Measurements from ENCODE around the gene BRIP1.
"Not testable (repeated sequence)": the region's sequence is repeated elsewhere in the genome, so short reads cannot be mapped to it uniquely, and the experiment has no call there.

The BRIP1 gene

GRCh38 chr17:61795546-61795945, 67.8 kb downstream of the BRIP1 start:
- DNase-seq: no peak

GRCh38 chr17:61794792-61795191, 68.5 kb downstream of the BRIP1 start:
- no peak for DNase-seq

- DNase-seq: no peak
Observed at GRCh38 chr17:61794242-61794641, 69.1 kb downstream of the BRIP1 start.

GRCh38 chr17:61793565-61793964, 69.8 kb downstream of the BRIP1 start:
- DNase-seq: no peak

- DNase-seq: no peak
Observed at GRCh38 chr17:61789872-61790271, 73.5 kb downstream of the BRIP1 start.

GRCh38 chr17:61786088-61786487, 77.2 kb downstream of the BRIP1 start:
- DNase-seq: peak; percentile 37

- no peak for DNase-seq
Observed at GRCh38 chr17:61784510-61784909, 78.8 kb downstream of the BRIP1 start.

DNA sequence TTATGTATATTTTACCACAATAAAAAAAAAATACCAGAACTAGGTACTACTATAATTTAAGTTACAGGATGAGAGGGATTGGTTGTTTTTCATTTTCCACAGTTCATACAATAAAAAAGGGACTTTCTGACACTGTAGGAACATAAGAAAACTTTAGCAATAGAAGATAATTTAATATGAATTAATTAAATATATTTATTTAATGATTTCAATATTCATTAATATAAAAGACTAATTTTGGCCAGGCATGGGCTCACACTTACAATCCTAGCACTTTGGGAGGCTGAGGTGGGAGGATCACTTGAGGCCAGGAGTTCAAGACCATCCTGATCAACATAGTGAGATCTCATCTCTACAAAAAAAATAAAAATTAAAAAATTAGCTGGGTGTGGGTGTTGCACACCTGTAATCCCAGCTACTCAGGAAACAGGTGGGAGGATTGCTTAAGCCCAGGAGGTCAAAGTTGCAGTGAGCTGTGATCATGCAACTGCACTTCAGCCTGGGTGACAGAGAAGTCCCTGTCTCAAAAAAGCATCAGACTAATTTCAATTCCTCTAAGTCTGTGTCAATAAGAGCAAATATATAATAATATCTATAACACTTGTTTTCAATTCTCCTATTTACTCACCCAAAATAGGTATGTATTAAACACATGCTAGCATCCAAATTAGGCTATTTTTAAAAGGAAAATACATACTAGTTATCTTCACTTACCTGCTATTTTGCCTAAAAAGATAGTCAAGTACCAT, 79.6 kb downstream of the BRIP1 start:
- DNase-seq: no peak

GRCh38 chr17:61783120-61783519, 80.2 kb downstream of the BRIP1 start:
- DNase-seq: no peak

- DNase-seq: no peak
Observed at GRCh38 chr17:61782683-61783082, 80.6 kb downstream of the BRIP1 start.

GRCh38 chr17:61775364-61775763, 88.0 kb downstream of the BRIP1 start:
- no peak for DNase-seq

- no peak for DNase-seq
Observed at GRCh38 chr17:61774724-61775123, 88.6 kb downstream of the BRIP1 start.

DNA sequence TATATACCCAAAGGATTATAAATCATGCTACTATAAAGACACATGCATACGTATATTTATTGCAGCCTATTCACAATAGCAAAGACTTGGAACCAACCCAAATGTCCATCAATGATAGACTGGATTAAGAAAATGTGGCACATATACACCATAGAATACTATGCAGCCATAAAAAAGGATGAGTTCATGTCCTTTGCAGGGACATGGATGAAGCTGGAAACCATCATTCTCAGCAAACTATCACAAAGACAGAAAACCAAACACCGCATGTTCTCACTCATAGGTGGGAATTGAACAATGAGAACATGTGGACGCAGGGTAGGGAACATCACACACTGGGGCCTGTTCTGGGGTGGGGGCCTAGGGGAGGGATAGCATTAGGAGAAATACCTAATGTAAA, 89.2 kb downstream of the BRIP1 start:
- DNase-seq: not testable (repeated sequence)

GRCh38 chr17:61770752-61771533, 92.4 kb downstream of the BRIP1 start:
- DNase-seq: no peak

GRCh38 chr17:61770043-61770442, 93.3 kb downstream of the BRIP1 start:
- DNase-seq: no peak

- no peak for DNase-seq
Observed at GRCh38 chr17:61768405-61768804, 94.9 kb downstream of the BRIP1 start.

- DNase-seq: no peak
Observed at GRCh38 chr17:61766520-61766919, 96.8 kb downstream of the BRIP1 start.

DNA sequence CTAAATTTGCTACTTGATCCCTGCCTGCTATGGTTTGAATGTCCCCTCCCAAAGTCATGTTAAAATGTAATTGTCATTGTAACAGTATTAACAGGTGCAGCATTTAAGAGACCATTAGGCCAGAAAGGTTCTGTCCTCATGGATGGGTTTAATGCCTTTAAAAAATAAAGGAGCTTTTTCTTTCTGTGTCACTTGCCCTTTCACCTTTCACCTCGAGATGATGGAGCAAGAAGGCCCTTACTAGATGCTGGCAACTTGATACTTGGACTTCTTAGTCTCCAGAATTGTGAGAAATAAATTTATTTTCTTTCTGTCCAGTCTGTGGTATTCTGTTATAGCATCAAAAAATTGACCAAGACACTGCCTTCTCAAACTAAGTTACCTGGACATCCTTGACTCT, 98.5 kb downstream of the BRIP1 start:
- no peak for DNase-seq

GRCh38 chr17:61761827-61762226, 101.5 kb downstream of the BRIP1 start:
- DNase-seq: no peak

DNA sequence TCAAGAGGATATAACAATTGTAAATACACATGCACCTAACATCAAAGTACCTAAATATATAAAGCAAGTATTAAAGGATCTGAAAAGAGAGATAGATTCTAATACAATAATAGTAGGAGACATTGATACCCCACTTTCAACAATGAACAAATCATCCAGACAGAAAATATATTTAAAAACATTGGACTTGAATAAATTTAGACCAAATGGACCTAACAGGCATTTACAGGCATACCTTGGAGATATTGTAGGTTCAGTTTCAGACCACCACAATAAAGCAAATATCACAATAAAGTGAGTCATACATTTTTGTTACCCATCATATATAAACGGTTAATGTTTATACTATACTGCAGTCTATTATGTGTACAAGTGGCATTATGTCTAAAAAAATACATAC, 104.0 kb downstream of the BRIP1 start:
- DNase-seq: no peak

DNA sequence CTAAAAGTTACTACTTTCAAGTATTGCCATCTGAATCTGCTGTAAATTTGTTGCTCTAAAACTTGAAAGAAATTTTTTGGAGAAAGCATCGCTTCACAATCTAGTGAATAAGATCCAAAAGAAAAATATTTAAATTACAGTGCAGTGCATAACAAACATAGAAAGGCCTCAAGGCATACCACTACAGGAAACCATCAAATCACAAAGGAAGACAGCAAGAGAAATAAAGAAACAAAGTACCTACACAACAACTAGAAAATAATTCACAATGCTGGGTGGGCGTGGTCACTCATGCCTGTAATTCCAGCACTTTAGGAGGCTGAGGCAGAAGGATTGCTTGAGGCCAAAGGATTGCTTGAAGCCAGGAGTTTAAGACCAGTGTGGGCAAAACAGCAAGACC, 104.9 kb downstream of the BRIP1 start:
- no peak for DNase-seq

GRCh38 chr17:61757168-61757567, 106.2 kb downstream of the BRIP1 start:
- DNase-seq: no peak

GRCh38 chr17:61756561-61756960, 106.8 kb downstream of the BRIP1 start:
- DNase-seq: no peak

DNA sequence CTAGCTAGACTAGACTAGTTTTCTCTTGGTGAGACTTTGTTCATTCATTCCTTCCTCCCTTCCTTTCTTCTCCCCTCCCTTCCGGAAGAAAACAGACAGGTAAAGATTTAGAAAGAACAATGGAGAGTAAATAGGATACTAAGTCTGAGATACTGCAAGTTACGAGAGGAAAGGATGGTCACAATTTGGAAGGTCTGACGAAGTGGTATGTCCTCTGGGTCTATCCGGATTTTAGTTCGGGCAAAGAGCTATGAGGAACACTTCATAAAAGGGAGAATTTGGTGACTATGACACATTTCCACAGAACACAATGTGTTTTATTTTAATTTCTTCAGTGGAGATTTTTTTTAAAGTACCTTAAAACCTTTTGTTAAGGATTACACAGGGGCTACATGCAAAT, 107.7 kb downstream of the BRIP1 start:
- no peak for DNase-seq

GRCh38 chr17:61755078-61755477, 108.2 kb downstream of the BRIP1 start:
- no peak for DNase-seq
